ENCODE data around the gene ZNF813.

Gene ZNF813

DNA sequence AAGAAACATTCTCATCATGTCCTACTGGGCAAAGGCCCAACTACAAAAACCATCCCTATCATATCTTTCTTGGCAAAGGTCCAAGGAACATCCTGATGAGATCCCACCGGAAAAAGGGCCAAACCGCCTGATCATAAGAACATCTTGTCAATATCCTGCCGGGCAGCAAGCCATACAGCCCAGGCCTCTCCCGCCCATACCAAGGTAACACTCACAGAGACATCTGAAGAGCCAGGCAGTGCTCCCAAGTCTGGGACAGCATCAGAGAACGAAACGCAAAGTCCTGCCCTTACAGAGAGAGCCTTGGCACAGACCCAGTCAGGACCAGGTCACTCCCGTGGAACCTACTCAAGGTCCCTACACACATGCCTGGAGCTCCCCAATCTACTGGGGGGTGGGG lies 51.9 kb downstream of the ZNF813 start:
- in situ Hi-C loops (cut with MboI; ENCODE audit: low sequenced_read_pairs) = no loop called here

DNA sequence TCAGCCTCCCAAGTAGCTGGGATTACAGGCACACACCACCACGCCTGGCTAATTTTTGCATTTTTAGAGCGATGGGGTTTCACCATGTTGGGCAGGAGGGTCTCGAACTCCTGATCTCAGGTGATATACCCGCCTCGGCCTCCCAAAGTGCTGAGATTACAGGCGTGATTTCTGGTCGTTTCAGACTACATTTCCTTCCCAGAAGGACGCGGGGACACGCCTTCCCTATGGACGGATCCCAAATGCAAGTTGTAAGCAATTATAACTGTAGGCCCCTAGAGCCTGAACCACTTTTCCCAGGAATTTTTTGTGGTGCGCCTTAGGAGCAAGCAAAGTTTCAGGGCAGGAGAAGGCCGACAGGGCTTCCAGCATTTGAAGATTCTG lies 52.6 kb downstream of the ZNF813 start:
- in situ Hi-C loops (cut with MboI; ENCODE audit: low sequenced_read_pairs) = no loop called here

DNA sequence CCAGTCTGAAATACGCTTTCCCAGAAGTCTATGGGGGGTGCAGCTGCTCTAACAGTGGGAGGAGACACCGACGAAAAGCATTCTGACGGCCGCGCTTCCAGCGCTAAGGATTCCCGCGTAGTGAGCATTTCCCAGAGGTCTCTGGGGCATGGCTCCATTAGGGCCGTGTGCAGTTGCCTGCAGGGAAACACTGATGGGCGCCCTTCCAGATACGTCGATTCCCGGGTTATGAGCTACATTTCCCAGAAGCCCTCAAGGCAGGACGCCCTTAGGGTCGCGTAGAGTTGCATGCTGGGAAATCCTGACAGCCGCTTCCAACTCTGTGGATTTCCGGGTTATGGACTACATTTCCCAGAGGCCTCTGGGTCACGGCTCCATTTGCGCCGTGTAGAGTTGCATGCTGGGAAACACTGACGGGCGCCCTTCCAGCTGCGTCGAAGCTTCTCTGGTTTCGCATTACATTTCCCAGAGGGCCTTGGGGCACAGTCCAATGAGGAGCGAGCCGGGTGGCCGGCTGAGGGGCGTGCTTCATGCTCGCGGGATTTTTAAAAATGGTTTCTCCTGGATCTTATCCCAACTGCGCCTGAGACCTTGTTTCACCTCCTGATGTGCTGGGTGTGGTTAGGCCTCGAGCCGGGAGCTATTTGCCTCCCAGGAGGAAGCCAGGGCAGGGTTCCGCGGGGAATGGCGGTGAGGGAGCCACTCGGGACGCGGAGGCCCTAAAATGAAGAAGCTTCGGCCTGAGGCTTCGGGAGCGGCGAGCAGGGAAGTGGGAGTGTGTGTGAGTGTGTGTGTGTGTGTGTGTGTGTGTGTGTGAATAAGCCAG lies 53.2 kb downstream of the ZNF813 start:
- in situ Hi-C loops (cut with MboI; ENCODE audit: low sequenced_read_pairs) = no loop called here

DNA sequence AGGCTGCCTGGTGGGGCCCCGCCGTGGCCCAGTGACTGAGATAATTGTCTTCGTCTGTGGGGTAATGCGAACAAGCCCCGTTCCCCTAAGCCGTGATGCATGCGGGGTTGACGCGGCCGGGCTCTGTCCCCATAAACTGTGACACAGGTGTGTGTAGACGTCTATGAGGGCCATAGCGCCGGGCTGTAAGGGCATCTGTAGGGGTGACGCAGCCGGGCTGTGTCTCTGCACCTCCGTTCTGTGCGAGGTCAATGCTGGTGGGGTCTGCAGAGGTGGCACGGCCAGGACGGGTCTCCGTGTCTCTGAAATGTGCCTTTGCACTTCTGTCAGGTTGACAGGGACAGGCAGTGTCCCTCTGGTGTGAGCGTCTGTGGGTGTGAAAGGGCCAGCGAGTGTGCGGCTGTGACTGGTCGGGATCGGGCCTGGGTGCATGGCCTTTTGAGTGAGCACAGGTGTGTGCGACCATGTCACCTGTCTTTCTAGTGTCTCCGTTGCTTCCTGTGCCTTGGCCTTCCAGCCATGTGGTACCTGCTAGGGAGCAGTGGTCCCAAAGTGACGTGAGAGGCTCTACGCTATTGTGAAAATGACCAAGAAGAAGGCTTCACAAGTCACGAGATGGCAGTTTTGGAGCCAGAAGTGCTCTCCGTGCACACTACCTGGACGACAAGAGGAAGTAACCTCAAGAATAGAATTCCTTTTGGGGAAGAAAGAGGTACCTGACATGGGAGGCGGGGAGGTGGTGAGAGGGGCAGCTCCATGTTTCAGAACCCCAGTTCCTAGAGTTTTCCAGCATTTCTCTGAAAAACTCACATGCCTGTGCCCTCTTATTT lies 54.1 kb downstream of the ZNF813 start:
- in situ Hi-C loops (cut with MboI; ENCODE audit: low sequenced_read_pairs) = no loop called here

DNA sequence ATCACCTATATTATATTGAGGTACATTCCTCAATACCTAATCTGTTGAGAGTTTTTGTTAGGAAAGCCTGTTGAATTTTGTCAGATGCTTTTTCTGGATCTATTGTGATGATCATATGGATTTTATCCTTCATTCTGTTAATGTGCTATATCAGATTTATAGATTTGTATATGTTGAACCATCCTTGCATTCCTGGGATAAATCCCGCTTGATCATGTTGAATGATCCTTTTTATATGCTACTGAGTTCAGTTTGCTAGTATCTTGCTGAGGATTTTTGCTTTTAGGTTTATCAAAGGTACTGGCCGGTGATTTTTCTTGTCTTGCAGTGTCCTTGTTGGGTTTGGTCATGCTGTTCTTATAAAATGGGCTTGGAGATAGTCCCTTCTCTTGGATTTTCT lies 58.4 kb downstream of the ZNF813 start:
- in situ Hi-C loops (cut with MboI; ENCODE audit: low sequenced_read_pairs) = no loop called here

DNA sequence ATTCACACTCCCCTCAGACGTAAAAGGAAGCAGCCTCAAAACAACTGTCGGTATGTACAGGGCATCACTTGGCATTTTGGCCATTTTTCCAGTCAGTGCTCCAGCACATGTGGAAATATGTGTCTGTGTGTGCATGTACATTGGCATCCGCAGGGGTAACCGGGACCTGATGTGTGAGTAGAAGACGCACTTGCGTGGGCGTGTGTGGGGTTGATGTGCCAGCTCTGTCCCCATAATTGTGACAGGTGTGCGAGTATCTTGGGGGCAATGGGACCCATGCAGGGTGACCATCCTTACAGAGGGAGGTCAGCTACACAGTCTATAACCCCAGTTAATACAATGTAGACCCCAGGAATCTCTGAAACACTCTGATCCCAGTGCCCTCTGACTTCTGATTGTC lies 63.1 kb downstream of the ZNF813 start:
- in situ Hi-C loops (cut with MboI; ENCODE audit: low sequenced_read_pairs) = no loop called here

DNA sequence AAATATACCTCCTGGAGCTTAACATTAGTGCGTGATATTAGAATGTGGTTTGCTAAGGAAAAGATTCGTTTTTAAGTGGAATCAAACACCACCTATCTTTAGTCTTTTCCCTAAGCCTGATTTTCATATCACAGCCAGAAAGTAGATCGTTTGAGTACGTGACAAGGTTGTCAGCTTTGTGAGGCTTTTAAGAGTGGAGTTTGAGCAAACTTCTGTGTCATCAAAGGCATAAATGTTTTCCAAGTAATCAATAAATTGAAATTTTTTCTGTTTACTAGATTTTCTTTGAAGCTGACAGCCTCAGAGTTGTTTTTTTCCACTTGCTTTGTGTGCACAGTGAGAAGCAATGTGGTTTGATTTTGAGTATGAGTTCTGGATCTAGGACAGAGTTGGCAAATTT lies 63.9 kb downstream of the ZNF813 start:
- in situ Hi-C loops (cut with MboI; ENCODE audit: low sequenced_read_pairs) = no loop called here

DNA sequence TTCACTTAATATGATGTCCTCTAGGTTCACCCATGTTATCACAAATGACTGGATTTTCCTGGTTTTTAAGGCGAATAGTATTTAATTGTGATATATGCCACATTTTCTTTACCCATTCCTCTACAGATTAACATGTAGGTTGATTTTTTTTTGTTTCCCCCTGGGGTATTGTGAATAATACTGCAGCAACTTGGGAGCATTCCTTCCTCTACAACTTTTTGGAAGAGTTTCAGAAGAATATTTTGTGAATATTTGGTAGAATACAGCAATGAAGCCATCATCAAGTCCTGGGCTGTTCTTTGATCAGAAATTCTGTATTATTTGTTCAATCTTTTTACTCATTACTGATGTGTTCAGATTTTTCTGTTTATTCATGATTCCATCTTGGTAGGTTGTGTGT lies 64.8 kb downstream of the ZNF813 start:
- in situ Hi-C loops (cut with MboI; ENCODE audit: low sequenced_read_pairs) = no loop called here

DNA sequence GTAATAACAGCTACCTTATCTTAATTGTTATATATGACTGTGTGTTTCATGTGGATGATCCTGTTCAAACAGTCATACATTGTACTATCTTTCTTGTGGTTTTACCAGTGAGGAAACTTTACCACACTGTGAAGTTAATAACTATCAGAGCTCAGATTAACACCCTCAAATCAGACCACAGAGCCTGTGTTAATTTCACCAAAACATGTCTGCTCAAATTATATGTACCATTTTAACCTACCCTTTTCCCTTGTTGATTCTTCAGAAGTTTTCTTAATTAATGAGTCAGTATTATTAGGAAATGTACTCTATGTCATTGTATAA lies 68.7 kb downstream of the ZNF813 start:
- in situ Hi-C loops (cut with MboI; ENCODE audit: low sequenced_read_pairs) = no loop called here

DNA sequence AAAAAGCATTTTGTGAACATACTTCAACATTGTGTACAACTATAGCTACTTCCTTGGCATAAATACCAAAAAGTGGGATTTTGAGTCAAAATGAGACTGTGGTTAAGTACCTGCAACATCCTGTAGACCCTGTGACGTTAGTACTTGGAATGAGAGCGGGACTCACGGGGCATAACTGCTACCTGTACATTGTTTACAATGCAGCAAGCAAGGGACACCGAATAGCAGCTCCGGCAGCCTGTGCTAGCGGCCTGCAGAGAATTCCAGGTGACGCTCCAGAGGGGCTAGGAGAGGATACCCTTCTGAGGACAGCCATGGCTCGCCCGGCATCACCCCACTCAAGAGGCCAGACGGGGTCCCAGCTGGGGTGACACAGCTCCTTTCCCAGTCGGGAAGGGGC lies 69.6 kb downstream of the ZNF813 start:
- in situ Hi-C loops (cut with MboI; ENCODE audit: low sequenced_read_pairs) = no loop called here

DNA sequence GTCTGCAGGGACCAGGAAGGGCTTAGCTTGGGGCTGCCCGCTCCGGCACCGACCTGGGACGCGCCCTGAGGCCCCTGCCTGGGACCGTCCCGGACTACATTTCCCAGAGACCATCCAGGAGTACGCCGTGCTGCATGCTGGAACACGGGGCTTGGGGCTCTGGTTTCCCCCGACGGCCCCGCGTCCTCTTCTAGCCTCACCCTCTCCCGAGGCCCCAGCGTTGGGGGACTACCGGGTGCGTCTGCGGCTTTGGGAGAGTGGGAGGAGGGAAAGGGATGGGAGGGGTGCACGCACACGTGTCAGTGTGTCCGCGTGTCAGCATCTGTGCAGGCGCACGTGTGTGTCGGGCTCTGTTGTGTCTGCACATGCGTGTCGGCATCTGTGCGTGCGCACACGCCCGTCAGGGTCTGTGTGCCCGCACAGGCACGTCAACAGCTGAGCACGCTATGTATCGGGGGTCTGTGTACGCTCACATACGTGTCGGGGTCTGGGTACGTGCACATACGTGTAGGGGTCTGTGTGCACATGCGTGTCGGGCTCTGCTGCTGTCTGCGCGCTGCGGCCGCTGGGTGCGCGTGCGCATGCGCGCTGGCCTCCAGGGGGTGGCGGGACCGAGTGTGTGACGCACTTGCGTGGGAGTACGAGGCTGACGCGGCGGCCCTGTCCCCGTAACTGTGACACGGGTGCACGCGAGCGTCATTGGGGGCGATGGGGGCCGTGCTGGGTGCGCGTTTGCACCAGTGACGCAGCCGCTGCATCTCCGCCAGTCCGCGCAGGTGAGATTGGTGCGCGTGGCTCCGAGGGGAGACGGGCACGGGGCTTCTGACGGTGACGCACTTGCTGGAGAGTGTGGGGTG lies 70.2 kb downstream of the ZNF813 start, which contains the start of gene ZNF331:
ZNF331 (plus strand) TSS at position 625 of the 857 bp plus-strand sequence. CDS start 31,232 bp downstream, outside the sequence.
- in situ Hi-C loops (cut with MboI; ENCODE audit: low sequenced_read_pairs) = no loop called here

DNA sequence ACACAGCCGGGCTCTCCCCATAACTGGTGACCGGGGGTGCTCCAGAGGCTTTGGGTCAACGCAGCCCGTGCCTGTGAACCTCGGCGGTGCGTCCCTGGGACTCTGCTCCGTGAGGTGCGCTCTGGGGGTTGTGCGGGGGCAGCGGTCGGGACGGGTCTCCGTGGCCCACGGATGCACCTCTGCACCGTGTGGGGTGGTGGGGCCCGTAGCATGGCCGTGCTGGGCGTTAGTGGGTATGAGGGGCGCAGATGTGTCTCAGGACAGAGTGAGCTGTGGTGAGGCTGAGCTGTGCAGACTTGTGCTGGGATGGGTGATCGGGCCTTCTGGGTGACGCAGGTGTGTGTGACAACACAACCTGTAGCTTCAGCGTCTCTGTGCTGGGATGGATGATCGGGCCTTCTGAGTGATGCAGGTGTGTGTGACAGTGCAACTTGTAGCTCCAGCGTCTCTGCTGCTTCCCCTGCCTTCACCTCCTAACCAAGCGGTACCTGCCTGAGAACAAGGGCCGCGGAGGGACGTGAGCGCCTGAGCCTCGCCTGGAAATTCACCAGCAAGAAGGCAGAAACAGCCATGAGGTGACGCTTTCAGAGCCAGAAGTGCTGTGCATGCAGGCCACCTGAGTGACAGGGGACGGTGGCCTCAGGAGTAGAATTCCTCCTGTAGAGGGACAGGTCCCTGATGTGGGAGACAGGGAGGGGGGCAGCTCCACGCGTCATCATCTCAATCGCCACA lies 71.0 kb downstream of the ZNF813 start:
- in situ Hi-C loops (cut with MboI; ENCODE audit: low sequenced_read_pairs) = no loop called here

DNA sequence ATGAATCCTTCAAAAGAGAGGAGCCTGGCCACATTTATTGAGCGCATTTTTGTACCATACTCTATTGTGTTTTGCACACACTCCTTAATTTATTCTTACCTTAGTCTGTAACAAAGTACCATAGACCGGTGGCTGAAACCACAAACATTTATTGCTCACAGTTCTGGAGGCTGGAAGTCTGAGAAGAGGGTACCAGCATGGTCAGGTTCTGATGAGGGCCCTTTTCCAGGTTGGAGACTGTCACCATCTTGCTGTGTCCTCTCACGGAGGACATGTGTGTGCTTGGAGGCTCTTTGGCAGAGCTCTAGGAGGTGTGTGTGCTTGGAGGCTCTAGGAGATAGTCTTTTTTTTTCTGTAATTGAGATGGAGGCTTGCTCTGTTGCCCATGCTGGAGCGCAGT lies 72.6 kb downstream of the ZNF813 start:
- in situ Hi-C loops (cut with MboI; ENCODE audit: low sequenced_read_pairs) = no loop called here

DNA sequence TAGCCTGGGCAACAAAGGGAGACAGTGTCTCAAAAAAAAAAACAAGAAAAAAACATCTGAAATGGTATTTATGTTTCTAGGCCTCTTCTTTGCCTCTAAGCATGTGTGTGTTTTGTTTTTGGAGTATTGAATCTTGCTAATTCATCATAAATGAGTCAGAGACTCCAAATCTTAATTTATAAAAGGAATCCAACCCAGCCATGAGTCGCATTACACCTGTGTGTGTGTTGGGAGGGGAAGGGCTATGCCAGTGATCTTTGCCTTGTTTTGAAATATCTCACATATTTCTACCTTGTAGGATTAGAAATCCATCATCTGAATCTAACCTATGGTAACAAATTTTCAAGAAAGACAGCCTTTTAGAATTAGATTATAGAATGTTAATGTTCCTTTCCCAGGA lies 74.4 kb downstream of the ZNF813 start:
- in situ Hi-C loops (cut with MboI; ENCODE audit: low sequenced_read_pairs) = no loop called here

DNA sequence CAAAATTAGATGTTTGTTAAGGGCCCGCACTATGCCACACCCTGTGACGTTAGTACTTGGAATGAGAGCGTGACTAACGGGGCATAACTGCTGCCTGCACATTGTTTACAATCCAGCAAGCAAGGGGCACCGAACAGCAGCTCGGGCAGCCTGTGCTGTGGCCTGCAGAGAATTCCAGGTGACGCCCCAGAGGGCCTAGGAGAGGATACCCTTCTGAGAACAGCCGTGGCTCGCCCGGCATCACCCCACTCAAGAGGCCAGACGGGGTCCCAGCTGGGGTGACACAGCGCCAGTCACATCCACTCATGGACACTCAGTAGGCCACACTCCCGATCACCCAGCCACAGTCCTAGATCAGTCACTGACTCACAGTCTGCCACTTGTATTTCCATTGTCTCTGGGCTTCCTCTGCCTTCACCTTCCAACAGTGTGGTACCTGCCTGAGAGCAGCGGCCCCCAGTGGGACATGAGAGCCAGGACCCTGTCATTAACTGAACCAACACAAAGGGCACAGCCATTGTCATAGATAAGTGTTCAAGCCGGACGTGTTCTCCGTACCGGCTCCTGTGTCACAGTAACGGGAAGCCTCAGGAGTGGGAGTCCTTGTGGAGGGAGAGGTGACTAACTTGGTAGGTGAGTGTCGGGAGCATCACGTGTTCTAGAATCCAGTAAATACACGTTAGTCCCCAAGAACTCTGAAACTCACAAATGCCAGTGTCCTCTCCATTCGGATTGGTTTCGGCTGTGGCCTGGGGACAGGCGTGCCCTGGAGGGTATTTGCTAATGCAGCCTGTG lies 77.9 kb downstream of the ZNF813 start:
- in situ Hi-C loops (cut with MboI; ENCODE audit: low sequenced_read_pairs) = no loop called here
